ENCODE results near the gene PHRF1.
"Not testable (repeated sequence)": the region's sequence is repeated elsewhere in the genome, so short reads cannot be mapped to it uniquely, and the experiment has no call there.

The PHRF1 gene

DNA sequence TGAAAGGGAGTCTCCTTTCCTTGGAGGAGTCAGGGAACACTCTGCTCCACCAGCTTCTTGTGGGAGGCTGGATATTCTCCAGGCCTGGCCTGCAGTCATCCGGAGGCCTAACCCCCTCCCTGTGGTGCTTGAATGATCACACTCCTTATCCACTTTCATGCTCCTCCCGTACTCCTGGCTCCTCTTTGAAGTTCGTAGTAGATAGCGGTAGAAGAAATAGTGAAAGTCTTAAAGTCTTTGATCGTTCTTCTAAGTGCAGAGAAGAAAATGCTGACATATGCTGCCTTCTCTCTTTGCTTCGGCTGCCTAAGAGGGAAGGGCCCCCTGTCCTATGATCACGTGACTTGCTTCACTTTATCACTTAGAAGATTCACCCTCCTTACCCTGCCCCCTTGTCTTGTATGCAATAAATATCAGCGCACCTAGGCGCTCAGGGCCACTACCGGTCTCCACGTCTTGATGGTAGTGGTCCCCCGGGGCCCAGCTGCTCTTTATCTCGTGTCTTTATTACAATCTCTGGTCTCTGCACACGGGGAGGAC is 2.2 kb upstream of the PHRF1 start:
- DNase-seq, result not testable (repeated sequence)

DNA sequence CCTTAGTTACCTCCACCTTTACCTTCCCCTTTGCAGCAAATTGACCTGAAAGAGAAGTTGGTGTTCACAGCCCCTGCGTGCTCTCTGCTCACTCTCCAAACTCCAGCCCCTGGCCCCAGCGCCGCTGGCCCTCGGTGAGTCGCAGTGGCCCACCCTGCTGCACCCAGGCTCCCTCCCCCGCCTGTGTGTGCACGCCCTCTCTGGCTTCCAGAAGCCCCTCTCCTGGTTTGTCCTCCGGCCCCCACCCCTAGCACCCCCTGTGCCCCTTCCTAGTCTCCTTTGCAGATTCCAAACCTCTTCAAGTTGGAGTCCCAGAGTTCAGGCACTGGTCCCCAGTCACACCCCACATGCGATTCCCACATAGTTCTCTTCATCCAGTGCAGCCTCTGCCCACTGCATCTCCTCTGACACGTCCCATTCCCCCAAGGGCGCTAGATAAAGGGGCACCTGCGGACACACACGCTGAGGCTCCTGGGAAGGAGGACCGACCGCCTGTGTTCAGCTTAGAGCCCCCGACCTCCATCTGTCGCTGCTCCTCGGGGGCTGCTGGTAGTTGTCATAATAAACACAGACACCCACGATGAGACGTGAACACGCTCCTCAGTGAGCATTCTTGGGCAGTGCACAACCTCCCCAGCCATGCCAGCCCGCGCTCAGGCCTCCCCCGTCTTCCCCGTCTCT is 1.5 kb upstream of the PHRF1 start:
- DNase-seq, result no peak

DNA sequence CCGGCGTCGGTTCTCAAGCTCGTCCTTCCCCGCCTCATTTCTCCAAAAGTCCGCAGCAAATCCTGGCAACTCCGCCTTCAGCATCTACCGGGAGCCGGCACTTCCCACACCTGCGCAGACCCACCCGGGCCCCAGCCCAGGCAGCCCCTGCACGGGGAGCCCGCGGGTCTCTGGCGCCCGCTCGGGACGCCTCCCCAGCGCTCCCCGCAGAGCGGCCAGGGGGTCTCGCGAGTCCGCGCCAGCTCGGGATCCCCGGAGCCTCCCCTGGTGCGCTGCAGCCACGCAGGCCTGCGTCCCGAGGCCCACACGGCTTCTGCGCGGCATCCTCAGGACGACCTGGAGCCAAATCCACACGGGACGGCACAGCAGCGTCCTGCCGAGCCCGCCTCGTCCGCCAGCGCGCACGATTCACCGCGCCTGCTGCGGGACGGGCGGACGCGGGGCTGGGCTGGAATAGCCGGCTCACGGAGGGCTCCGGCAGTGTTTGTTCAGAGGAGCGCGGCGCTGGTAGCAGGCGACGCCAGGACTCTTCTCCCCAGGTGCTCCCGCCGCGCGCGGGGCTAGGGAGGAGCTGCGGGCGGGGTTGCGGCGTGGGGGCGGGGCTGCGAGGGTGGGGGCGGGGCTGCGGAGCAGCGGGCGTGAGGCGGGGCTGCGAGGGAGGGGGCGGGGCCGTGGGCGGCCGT is 816 bp upstream of the PHRF1 start:
- no peak for DNase-seq

DNA sequence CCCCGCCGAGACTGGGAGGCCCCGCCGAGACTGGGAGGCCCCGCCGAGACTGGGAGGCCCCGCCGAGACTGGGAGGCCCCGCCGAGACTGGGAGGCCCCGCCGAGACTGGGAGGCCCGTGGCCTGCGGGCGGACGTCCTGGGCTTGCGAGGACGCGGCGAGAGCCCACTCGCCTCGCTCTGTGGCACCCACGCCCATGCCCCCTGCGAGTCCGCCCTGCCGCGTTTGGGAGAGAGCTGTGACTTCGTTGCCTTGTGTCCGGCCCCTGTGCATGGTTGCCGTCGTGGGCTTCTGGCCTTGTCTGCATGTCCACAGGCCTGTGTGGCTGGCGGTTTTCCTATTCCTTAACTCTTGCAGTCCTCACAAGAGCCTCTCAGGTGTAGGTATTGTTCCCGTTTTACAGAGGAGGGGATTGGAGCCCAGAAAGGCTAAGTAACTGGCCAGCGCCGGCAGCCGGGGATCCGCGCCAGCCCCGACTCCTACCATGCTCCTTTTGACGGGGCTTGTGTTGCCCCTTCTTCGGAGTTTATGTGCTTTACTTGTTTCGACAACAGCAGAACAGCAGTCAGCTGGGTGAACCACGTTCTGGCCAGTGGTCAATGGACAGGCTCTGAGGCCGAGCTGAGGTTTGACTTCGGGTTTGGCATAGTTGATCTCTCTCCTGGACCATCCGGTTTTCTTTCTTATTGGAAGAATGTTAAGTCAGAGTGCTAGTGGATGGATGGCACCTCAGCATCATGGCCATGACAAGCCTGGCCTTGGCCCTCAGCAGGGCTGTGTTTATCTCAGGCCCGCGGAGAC is 741 bp downstream of the PHRF1 start:
- no peak for DNase-seq

DNA sequence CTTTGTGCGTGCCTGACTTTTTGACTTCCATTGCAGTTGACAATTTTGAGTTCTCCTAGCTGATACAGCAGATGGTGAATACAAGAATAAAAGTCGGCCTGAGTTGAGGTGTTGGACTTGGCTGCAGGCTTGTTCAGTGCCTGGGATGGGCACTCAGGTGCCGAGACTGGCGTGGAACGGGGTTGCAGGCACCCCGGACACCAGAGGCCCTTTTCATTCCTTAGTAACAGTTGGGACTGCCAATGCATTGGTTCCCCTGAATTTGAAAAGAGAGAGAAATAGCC is 1.3 kb downstream of the PHRF1 start:
- DNase-seq, result no peak

DNA sequence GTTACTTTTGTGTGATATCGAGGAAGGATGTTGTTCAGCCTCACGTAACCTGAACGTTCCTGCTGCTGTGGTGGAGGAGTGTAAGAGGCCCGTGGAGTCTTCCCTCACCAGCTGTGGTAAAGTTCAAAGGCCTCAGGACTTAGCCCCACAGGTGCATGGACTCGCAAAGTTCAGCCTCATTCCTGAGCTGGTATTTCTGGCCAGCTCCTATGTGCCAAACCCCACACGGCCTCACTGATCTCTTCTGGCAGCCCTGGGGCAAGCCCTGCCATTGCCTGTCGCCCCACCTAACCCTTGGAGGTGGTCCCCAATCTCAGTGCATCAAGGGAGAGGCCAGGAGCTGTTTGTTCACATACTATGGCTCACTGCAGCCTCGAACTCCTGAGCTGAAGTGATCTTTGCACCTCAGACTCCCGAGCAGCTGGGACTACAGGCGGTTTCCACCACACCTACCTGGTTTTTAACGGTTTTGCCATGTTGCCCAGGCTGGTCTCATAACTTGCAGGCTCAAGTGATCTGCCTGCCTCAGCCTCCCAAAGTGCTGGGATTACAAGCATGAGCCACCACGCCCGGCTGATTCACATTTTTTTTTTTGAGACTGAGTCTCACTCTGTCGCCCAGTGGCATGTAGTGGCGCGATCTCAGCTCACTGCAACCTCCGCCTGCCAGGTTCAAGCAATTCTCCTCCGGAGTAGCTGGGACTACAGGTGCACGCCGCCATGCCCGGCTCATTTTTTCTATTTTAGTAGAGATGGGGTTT is 2.2 kb downstream of the PHRF1 start:
- no peak for DNase-seq

DNA sequence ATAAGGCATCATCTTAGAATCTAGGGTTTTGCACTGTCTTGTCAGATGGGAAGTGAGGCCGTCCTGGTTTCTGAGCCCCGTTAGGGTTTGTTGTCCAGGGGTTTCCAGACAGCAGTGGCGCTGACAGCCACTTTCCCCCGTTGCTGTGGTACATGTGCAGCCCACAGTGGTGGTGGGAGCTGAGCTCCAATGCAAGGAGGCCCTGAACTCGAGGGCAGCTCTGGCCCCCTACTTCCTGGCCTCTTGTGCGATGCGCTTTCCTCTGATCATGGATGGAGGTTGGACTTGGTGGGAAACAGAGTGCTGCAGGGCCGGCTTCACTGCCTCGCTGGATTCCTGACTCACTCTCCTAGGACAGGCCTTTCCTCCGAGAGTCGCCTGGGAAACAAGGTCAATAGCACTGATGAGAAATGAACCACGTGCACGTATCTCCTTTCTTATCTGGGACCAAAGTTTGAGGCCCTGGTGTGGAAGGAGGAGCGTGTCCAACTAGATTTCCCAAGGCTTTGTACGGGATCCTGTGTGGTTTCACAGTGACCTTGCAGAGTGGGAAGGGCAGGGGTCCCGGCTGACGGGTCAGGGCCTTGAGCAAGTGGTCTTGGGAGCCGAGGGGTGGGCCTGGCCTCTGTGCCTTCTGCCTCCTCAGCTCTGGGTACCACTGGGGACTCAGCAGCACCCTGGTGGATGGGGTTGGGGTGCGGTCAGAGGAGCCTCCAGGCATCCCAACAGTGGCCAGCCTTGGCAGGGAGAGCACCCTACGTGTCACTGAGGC is 3.7 kb downstream of the PHRF1 start:
- DNase-seq, result no peak

DNA sequence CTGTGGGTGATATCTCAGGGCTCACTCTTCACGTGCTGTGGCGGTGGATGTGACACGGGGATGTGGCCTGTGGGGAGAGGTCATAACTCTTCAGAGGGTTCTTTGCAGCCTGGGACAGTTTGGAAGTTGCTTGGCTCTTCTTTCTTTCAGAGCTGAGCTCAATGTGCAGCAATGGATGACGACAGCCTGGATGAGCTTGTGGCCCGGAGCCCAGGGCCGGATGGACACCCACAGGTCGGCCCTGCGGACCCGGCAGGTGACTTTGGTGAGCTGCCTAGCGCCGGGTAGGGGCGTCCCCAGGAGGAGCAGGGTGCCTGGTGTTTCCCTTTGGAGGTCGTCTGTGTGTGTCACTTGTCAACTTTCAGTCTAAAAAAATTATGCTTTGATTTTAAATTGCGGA is 5.1 kb downstream of the PHRF1 start:
- no peak for DNase-seq

DNA sequence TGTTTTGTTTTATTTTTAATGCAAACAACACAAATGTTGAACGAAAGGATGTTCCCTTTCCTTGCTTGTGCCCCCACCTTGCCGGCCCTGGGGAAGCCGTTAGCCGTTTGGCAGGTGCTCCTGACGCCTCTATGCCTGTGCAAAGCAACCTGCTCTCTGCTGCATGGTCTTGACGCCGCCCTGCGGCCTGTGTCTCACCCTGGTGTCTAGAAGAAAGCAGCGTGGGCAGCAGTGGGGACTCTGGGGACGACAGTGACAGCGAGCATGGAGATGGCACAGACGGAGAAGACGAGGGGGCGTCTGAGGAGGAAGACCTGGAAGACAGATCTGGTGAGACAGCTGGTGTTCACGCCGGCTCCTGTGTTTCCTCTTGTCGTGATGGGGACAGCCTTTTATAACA is 5.5 kb downstream of the PHRF1 start:
- DNase-seq, result no peak

DNA sequence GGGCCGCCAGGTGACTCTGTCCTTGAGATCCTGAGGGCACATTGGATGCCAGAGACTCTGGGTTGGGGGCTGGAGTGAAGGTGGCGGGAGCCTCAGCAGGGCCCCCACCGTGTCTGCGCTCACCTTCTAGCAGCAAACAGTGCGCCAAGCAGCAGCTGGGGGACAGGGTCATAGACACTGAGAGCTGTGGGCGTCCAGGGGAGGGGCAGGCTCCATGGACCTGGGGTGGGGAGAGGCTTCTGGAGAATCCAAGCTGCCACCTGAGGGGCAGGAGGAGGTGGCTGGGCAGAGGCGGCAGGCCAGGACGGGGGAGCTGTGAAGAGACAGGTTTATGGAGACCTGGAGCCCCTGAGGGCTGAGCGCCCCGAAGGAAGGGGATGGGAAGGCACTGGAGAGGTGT is 8.0 kb downstream of the PHRF1 start:
- DNase-seq, result no peak

DNA sequence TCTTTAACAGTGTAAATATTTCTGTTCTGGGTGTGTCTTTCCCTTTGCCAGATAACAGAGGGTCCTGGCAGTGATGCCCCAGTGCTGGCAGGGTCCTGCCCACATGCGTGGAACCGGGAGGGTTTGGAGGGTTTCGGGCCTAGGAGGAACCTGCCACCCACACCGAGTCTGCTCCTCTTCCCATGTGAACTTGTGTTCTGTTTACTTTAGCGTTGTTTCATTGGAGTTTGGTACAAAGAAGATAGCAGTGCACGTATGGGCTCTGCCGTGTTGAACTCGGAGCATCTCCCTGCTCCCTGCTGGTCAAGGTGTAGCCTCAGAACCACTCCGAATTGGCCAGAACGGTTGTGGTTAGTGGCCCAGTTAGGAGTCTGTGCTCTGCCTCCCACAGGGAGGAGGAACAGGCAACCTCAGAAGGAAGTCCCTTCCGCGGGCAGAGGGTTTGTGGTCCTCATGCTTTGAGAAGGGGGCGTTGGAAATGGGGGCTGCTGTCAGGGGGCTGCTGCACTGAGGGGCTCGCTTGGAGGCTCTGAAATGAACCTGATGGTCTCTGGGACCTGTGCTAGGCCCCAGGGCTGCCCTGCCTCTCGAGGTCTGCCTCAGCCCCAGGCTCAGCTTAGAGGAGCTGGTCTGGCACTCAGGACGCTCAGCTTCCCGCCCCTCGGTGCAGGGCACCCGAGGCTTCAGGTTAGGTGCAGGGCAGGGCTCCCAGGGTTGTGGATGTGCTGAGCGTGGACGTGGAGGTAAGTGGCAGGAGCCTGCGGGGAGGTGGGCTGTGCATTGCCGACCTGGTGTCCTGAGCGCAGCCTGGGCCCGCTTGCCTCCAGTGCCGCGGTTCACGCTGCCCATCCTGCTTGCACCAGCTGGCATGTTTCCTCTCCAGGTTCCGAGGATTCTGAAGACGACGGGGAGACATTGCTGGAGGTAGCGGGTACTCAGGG is 10.4 kb downstream of the PHRF1 start:
- DNase-seq, result no peak

DNA sequence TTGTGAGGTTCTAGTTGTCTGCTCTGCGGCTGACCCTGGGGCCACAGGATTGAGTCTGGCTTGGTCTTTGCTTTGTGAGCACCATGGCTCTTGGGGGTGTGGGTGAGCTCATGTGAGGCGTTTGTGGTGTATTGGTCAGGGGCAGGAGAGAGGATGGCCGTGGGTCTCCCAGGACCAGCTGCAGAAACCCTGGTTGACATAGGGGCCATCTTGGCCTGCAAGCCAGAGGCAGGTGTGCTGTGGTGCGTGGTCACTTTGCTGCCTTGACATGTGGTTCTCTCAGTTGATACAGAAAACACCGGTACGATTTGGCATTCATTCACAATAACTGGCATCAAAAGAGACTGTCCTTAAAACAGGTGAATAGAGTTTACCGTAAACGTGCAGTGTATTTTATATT is 11.3 kb downstream of the PHRF1 start:
- no peak for DNase-seq

DNA sequence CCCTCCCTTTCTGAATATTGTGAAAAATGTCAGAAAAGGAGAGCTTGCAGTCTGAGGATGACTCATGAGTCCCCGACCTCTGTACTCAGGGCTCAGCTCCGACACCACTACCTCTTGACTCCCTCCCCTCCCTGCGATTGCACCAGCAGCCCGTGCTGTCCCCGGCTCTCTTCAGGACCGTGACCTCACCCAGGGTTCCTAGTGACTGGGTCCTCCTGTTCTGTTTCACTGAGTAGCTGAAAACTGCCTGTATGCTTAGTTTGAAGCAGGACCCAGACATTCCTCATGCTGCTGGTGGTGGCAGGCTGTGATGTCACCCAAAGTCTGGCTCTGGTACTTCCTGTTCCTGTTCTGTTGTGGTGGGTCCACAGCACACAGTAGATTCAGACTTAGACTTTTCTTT is 11.7 kb downstream of the PHRF1 start:
- DNase-seq, result peak; percentile 95

DNA sequence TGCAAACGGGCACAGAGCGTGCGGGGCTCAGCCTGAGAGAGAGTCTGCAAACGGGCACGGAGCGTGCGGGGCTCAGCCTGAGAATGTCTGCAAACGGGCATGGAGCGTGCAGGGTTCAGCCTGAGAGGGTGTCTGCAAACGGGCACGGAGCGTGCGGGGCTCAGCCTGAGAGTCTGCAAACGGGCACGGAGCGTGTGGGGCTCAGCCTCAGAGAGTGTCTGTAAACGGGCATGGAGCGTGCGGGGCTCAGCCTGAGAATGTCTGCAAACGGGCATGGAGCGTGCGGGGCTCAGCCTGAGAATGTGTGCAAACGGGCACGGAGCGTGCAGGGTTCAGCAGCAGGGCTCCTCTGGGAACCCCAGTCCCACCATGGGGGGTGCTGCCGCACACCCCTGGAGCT is 13.5 kb downstream of the PHRF1 start:
- no peak for DNase-seq

DNA sequence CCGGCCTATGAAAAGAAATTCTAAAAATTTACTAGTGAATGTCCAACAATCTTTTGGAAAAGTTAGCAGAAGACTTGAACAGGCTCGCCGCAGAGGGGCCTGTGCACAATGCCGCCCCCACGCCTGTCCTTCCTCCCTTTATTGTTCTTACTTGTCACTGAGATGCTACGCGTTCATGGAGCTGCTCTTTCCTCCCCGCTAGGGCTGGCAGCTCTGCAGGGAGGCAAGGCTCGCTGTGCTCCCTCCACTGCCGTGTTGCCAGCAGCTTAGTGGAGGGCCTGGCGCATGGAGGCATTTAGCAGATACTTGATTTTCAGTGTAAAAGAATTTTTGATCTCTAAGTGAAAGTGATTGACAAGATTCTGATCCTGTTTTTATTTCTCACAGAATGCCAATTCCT is 14.7 kb downstream of the PHRF1 start:
- DNase-seq, result no peak

DNA sequence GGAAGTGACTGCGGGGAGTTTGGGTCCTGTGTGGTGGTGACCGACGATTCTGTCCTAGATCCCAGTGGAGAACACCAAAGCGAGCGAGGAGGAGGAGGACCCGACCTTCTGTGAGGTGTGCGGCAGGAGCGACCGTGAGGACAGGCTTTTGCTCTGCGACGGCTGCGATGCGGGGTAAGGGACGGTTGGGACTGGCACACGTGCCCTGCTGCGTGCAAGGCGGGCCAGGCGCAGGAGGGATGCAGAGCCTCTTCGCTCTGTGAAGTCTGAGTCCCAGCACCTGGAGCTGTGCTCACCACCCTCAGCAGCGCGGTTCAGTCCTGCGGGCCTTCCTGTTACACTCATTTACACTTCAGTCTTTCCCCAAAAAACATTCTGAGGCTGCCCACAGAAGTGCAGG is 16.2 kb downstream of the PHRF1 start:
- no peak for DNase-seq

DNA sequence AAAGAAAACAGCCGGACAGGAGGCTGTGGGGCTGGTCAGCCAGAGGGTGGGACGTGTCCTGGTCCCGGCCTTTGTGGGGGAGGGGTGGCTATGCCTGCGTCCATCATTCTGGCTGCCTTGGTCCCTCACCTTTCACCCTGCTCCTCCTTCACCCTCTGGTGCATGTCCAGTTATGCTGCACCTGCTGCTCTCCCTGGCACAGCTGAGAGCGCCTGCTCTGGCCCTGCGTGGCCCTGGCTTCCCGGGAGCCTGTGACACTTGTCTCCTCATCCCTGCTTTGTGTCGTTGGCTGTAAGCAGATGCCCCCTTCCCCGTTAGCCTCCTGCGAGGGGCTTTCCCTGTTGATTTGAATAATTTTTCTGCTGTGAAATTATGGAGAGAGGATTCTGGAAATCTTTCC is 16.6 kb downstream of the PHRF1 start:
- no peak for DNase-seq

DNA sequence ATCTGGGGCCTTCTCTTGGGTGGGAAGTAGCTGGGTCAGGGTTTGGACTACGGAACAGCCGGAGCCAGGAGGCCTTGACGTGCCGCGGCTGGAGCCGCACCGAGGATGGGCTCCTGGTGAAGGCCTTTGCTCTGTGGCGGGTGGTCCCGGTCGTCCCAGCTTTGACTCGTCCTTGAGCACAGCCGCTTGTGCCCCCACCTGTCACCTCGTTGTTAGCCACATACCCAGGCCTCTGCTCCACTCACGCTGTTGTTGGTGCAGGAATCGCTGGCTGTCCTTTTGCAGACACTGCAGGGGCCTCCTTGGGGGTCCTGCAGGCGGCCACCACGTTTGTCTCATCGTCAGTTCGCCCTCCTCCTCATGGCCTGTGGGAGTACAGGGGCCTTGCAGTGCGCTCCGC is 17.1 kb downstream of the PHRF1 start:
- no peak for DNase-seq

DNA sequence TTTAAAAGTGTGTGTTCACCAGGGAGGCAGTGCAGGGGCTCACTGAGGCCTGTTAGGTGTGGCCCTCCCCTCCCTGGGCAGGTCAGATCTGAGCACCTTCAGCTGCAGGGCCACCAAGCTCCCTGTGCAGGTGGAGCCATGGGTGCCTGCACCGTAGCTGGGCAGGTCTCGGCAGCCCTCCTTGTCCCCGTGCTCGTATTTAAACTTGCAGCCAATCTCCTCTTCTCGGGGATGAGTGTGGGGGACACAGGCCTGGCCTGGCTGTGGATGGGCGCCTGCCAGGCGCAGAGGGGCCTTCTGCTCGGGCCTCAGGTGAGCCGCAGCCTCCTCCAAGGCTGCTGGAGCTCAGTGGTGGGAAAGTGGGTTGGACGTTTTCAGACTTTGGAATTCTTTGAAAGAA is 19.1 kb downstream of the PHRF1 start:
- no peak for DNase-seq

DNA sequence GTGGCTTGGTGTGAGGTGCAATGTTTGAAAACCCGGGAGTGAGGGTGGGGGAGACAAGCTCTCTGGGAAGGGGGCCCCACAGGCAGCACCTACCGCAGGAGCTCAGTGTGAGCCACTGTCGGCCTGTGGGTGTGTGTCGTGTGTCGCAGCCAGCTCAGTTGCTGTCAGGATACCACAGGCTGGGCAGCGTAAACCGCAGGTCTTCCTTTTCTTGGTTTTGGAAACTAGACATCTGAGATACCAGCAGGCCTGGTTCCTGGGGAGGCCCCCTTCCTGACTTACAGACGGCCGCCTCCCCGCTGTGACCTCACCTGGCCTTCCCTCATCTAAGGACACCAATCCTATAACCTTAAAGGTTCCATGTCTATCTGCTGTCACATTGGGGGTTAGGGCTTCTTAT is 20.1 kb downstream of the PHRF1 start:
- DNase-seq, result no peak

DNA sequence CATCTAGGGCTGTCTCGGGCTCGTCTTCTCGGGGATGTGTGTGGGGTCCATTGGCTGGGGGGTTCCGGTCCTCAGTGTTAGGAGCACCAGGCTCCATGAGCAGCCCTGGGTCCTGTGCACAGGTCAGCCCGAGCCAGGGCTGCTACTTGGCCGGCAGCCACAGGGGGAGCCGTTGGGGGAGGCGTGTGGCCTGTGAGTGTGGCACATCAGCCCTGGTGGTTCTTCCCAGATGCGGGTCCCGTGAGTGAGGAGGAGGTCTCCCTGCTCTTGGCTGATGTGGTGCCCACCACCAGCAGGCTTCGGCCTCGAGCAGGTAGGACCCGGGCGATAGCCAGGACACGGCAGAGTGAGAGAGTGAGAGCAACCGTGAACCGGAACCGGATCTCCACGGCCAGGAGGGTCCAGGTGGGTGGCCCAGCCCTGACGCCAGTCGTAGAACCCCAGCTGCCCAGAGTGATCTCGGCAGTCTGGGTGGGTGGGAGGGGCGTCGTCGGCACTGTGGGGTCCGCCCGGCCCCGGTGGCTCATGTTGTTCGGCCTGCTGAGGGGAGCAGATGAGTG is 21.0 kb downstream of the PHRF1 start:
- no peak for DNase-seq
